GM23338 (cell line): ENCODE measurements around the gene PLEKHG4B. TPM values are rescaled to one million over a fixed set of nuclear protein-coding genes. Genes with fewer than 3 reads are reported as not detected.

Experiments
- ATAC-seq: fragments of 200-7000 bp; cut with Tn5 transposase; 3 replicates; pipeline ENCODE4 v1.9.1; 2020
- DNase-seq: peaks from one replicate; pipeline ENCODE4 v3.0.0-alpha.2; 2015; ENCODE audit warnings: low spot score
- H2AFZ ChIP-seq: fragments of 200-600 bp; sonication (generic); 2 replicates; pipeline ENCODE4 v1.8.0; 2016; ENCODE audit warnings: antibody characterized with exemption, mild to moderate bottlenecking, moderate library complexity
- H3F3A ChIP-seq: fragments of 200-600 bp; sonication (generic); replicated peaks from 2 replicates; pipeline ENCODE4 v1.8.0; 2017; ENCODE audit warnings: antibody characterized with exemption, mixed run types, low read depth
- H3K27ac ChIP-seq: fragments of 200-600 bp; sonication (generic); 2 replicates; pipeline ENCODE4 v1.6.1; 2016; ENCODE audit warnings: low read depth
- H3K27me3 ChIP-seq: fragments of 200-600 bp; sonication (generic); 2 replicates; pipeline ENCODE4 v1.8.0; 2016; ENCODE audit warnings: mild to moderate bottlenecking, mixed run types, moderate library complexity; ENCODE audit not compliant: insufficient read depth
- H3K36me3 ChIP-seq: fragments of 200-600 bp; sonication (generic); 2 replicates; pipeline ENCODE4 v1.8.0; 2016; ENCODE audit warnings: mild to moderate bottlenecking; ENCODE audit not compliant: insufficient read depth
- H3K4me1 ChIP-seq: fragments of 200-600 bp; sonication (generic); 2 replicates; pipeline ENCODE4 v1.8.0; 2016; ENCODE audit warnings: mild to moderate bottlenecking, moderate library complexity; ENCODE audit not compliant: insufficient read depth
- H3K4me2 ChIP-seq: fragments of 200-600 bp; sonication (generic); 2 replicates; pipeline ENCODE4 v1.7.1; 2017; ENCODE audit warnings: mixed run types
- H3K4me3 ChIP-seq: fragments of 200-600 bp; sonication (generic); 2 replicates; pipeline ENCODE4 v1.6.1; 2016; ENCODE audit warnings: mixed run types
- H3K79me2 ChIP-seq: fragments of 200-600 bp; sonication (generic); replicated peaks from 2 replicates; pipeline ENCODE4 v1.8.0; 2017; ENCODE audit warnings: mild to moderate bottlenecking; ENCODE audit not compliant: insufficient read depth
- H3K9me2 ChIP-seq: fragments of 200-600 bp; sonication (generic); 2 replicates; pipeline ENCODE4 v1.8.0; 2017; ENCODE audit not compliant: insufficient read depth
- H4K20me1 ChIP-seq: fragments of 200-600 bp; sonication (generic); replicated peaks from 2 replicates; pipeline ENCODE4 v1.8.0; 2017; ENCODE audit warnings: mild to moderate bottlenecking; ENCODE audit not compliant: insufficient read depth
- H3K27ac Mint-ChIP-seq: 2 replicates; pipeline ENCODE4 v1.8.0; 2020; ENCODE audit warnings: inconsistent platforms, mild to moderate bottlenecking, moderate library complexity, mixed read lengths
- H3K27me3 Mint-ChIP-seq: 3 replicates; pipeline ENCODE4 v1.8.0; 2022; ENCODE audit warnings: low read depth, mild to moderate bottlenecking, moderate library complexity, mixed read lengths, inconsistent platforms; ENCODE audit not compliant: insufficient read depth, poor library complexity
- H3K36me3 Mint-ChIP-seq: 3 replicates; pipeline ENCODE4 v1.8.0; 2021; ENCODE audit warnings: low read depth, mild to moderate bottlenecking, inconsistent platforms, moderate library complexity, mixed read lengths
- H3K4me1 Mint-ChIP-seq: 3 replicates; pipeline ENCODE4 v1.8.0; 2020; ENCODE audit warnings: mild to moderate bottlenecking, inconsistent platforms, mixed read lengths
- H3K4me3 Mint-ChIP-seq: 3 replicates; pipeline ENCODE4 v1.8.0; 2021; ENCODE audit warnings: moderate library complexity, mild to moderate bottlenecking, inconsistent platforms, mixed read lengths
- H3K9me3 Mint-ChIP-seq: 3 replicates; pipeline ENCODE4 v1.8.0; 2020; ENCODE audit warnings: moderate library complexity, mild to moderate bottlenecking, inconsistent platforms, mixed read lengths
- CREB1 ChIP-seq: fragments of 250-450 bp; sonication (Bioruptor Pico); IDR thresholded peaks from 2 replicates; pipeline ENCODE4 v1.5.0; 2020; ENCODE audit warnings: low read depth, mild to moderate bottlenecking, moderate library complexity
- EZH2 ChIP-seq: fragments of 200-600 bp; sonication (generic); IDR thresholded peaks from one replicate; pipeline ENCODE4 v1.8.0; 2017; ENCODE audit warnings: antibody characterized with exemption, mild to moderate bottlenecking, low read depth; ENCODE audit not compliant: unreplicated experiment
- EZH2phosphoT487 ChIP-seq: fragments of 200-600 bp; sonication (generic); IDR thresholded peaks from one replicate; pipeline ENCODE4 v1.8.1; 2018; ENCODE audit warnings: antibody characterized with exemption; ENCODE audit not compliant: unreplicated experiment
- JUNB ChIP-seq: IDR thresholded peaks from one replicate; pipeline ENCODE4 v1.6.1; 2016; ENCODE audit warnings: antibody characterized with exemption; ENCODE audit not compliant: unreplicated experiment
- NANOG ChIP-seq: IDR thresholded peaks from 2 replicates; pipeline ENCODE4 v1.6.1; 2016; ENCODE audit warnings: antibody characterized with exemption, borderline replicate concordance
- POLR2AphosphoS5 ChIP-seq: IDR thresholded peaks from 2 replicates; pipeline ENCODE4 v1.6.1; 2016; ENCODE audit warnings: antibody characterized with exemption, low read depth
- STAT1 ChIP-seq: IDR thresholded peaks from one replicate; pipeline ENCODE4 v1.6.1; 2016; ENCODE audit warnings: antibody characterized with exemption; ENCODE audit not compliant: unreplicated experiment
- ZNF114 ChIP-seq: fragments of 250-450 bp; sonication (Bioruptor Pico); IDR thresholded peaks from 2 replicates; pipeline ENCODE4 v1.5.0; 2020; ENCODE audit warnings: mild to moderate bottlenecking, moderate library complexity
- ZNF331 ChIP-seq: fragments of 250-450 bp; sonication (Bioruptor Pico); IDR thresholded peaks from 2 replicates; pipeline ENCODE4 v1.5.0; 2020; ENCODE audit warnings: low read depth, mild to moderate bottlenecking, moderate library complexity
- polyA plus RNA-seq: library from polyadenylated mRNA; unstranded; fragments of >200 nt; fragmentation: Nextera tagmentation; extraction: Ambion mirVana; gene quantifications from 2 replicates; pipeline ENCODE4 v1.2.1, GENCODE V29; 2016
- total RNA-seq: library from RNA; depleted of rRNA; stranded (reverse); fragments of >200 nt; shearing (Covaris generic); gene quantifications from 2 replicates; pipeline ENCODE4 v1.2.3, GENCODE V29; 2014
- TF ChIP-seq, protein P1 (sequence below): IDR thresholded peaks from 2 replicates; pipeline ENCODE4 v1.6.1; 2016; ENCODE audit warnings: antibody characterized with exemption
- TF ChIP-seq, protein P2 (sequence below): fragments of 250-450 bp; sonication (Bioruptor Pico); IDR thresholded peaks from 2 replicates; pipeline ENCODE4 v1.5.0; 2020; ENCODE audit warnings: mild to moderate bottlenecking, moderate library complexity
- TF ChIP-seq, protein P3 (sequence below), 2 experiments: fragments of 200-600 bp in 1 of 2; sonication (generic) in 1 of 2; conservative IDR thresholded peaks; 2 replicates each; pipeline versions ENCODE4 v1.5.1 to v1.6.1; 2016 to 2017; ENCODE audit warnings: antibody characterized with exemption in 2 of 2, low read depth in 2 of 2, mild to moderate bottlenecking in 2 of 2, moderate library complexity in 1 of 2
- TF ChIP-seq, protein P4 (sequence below): IDR thresholded peaks from one replicate; pipeline ENCODE4 v1.6.1; 2018; ENCODE audit warnings: antibody characterized with exemption; ENCODE audit not compliant: unreplicated experiment

PLEKHG4B gene
- total and polyA plus RNA-seq, 2 experiments from 2014 or later: 33.5 to 54.8 TPM

DNA sequence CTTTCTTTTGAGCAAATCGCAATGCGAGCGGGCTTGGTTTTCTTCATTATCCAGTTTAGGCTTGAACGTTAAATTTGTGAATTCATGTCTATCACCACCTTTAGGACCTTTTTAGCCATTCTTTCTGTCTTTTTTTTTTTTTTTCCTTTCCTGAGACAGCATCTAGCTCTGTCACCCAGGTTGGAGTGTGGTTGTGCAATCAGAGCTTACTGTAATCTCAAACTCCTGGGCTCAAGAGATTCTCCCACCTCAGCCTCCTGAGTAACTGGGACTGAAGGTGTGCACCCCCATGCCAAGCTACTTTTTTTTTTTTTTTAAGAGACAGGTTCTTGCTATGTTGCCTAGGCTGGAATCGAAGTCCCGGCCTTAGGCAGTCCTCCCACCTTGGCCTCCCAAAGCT lies 60.1 kb downstream of the PLEKHG4B start:
- Histone ChIP-seq H3K27me3 (no peaks in the 10 kb centered on the region), H2AFZ (no peak overlapping the region), H3K4me1 (no peaks in the 10 kb centered on the region), H3K4me3 (no peak overlapping the region), H3K36me3 (peaks cover 36% of the 10 kb centered on the region; the same call in 1 of the 2 replicates), H3K79me2 (no peaks in the 10 kb centered on the region), H3K27ac (no peak overlapping the region), H3F3A (no peaks in the 10 kb centered on the region), H3K4me2 (no peak overlapping the region), H4K20me1 (peaks cover 9% of the 10 kb centered on the region), H3K9me2 (no peaks in the 10 kb centered on the region)
- Mint-ChIP-seq H3K27me3 (peaks cover 6% of the 10 kb centered on the region), H3K36me3 (peaks cover 79% of the 10 kb centered on the region), H3K4me3 (no peak overlapping the region), H3K4me1 (peaks cover 7% of the 10 kb centered on the region), H3K27ac (no peak overlapping the region), H3K9me3 (peaks cover 13% of the 10 kb centered on the region)
- no peak for TF ChIP-seq EZH2
- TF ChIP-seq, protein P1, sequence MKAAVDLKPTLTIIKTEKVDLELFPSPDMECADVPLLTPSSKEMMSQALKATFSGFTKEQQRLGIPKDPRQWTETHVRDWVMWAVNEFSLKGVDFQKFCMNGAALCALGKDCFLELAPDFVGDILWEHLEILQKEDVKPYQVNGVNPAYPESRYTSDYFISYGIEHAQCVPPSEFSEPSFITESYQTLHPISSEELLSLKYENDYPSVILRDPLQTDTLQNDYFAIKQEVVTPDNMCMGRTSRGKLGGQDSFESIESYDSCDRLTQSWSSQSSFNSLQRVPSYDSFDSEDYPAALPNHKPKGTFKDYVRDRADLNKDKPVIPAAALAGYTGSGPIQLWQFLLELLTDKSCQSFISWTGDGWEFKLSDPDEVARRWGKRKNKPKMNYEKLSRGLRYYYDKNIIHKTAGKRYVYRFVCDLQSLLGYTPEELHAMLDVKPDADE: no peak
- TF ChIP-seq, protein P2, sequence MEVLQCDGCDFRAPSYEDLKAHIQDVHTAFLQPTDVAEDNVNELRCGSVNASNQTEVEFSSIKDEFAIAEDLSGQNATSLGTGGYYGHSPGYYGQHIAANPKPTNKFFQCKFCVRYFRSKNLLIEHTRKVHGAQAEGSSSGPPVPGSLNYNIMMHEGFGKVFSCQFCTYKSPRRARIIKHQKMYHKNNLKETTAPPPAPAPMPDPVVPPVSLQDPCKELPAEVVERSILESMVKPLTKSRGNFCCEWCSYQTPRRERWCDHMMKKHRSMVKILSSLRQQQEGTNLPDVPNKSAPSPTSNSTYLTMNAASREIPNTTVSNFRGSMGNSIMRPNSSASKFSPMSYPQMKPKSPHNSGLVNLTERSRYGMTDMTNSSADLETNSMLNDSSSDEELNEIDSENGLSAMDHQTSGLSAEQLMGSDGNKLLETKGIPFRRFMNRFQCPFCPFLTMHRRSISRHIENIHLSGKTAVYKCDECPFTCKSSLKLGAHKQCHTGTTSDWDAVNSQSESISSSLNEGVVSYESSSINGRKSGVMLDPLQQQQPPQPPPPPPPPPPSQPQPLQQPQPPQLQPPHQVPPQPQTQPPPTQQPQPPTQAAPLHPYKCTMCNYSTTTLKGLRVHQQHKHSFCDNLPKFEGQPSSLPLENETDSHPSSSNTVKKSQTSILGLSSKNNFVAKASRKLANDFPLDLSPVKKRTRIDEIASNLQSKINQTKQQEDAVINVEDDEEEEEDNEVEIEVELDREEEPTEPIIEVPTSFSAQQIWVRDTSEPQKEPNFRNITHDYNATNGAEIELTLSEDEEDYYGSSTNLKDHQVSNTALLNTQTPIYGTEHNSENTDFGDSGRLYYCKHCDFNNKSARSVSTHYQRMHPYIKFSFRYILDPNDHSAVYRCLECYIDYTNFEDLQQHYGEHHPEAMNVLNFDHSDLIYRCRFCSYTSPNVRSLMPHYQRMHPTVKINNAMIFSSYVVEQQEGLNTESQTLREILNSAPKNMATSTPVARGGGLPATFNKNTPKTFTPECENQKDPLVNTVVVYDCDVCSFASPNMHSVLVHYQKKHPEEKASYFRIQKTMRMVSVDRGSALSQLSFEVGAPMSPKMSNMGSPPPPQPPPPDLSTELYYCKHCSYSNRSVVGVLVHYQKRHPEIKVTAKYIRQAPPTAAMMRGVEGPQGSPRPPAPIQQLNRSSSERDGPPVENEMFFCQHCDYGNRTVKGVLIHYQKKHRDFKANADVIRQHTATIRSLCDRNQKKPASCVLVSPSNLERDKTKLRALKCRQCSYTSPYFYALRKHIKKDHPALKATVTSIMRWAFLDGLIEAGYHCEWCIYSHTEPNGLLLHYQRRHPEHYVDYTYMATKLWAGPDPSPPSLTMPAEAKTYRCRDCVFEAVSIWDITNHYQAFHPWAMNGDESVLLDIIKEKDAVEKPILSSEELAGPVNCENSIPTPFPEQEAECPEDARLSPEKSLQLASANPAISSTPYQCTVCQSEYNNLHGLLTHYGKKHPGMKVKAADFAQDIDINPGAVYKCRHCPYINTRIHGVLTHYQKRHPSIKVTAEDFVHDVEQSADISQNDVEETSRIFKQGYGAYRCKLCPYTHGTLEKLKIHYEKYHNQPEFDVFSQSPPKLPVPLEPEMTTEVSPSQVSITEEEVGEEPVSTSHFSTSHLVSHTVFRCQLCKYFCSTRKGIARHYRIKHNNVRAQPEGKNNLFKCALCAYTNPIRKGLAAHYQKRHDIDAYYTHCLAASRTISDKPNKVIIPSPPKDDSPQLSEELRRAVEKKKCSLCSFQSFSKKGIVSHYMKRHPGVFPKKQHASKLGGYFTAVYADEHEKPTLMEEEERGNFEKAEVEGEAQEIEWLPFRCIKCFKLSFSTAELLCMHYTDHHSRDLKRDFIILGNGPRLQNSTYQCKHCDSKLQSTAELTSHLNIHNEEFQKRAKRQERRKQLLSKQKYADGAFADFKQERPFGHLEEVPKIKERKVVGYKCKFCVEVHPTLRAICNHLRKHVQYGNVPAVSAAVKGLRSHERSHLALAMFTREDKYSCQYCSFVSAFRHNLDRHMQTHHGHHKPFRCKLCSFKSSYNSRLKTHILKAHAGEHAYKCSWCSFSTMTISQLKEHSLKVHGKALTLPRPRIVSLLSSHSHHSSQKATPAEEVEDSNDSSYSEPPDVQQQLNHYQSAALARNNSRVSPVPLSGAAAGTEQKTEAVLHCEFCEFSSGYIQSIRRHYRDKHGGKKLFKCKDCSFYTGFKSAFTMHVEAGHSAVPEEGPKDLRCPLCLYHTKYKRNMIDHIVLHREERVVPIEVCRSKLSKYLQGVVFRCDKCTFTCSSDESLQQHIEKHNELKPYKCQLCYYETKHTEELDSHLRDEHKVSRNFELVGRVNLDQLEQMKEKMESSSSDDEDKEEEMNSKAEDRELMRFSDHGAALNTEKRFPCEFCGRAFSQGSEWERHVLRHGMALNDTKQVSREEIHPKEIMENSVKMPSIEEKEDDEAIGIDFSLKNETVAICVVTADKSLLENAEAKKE (CRISPR knock-in tag): no peak
- no peak for TF ChIP-seq STAT1
- TF ChIP-seq POLR2AphosphoS5: no peak
- TF ChIP-seq, protein P3, sequence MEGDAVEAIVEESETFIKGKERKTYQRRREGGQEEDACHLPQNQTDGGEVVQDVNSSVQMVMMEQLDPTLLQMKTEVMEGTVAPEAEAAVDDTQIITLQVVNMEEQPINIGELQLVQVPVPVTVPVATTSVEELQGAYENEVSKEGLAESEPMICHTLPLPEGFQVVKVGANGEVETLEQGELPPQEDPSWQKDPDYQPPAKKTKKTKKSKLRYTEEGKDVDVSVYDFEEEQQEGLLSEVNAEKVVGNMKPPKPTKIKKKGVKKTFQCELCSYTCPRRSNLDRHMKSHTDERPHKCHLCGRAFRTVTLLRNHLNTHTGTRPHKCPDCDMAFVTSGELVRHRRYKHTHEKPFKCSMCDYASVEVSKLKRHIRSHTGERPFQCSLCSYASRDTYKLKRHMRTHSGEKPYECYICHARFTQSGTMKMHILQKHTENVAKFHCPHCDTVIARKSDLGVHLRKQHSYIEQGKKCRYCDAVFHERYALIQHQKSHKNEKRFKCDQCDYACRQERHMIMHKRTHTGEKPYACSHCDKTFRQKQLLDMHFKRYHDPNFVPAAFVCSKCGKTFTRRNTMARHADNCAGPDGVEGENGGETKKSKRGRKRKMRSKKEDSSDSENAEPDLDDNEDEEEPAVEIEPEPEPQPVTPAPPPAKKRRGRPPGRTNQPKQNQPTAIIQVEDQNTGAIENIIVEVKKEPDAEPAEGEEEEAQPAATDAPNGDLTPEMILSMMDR (conservative IDR thresholded peaks at IDR 0.05; ENCODE audit: low read depth in 2 of 2): no peak
- no peak for TF ChIP-seq NANOG
- no peak for TF ChIP-seq CREB1
- no peak for TF ChIP-seq EZH2phosphoT487
- no peak for TF ChIP-seq ZNF114 (CRISPR knock-in tag)
- TF ChIP-seq ZNF331: no peak
- no peak for TF ChIP-seq JUNB
- TF ChIP-seq, protein P4, sequence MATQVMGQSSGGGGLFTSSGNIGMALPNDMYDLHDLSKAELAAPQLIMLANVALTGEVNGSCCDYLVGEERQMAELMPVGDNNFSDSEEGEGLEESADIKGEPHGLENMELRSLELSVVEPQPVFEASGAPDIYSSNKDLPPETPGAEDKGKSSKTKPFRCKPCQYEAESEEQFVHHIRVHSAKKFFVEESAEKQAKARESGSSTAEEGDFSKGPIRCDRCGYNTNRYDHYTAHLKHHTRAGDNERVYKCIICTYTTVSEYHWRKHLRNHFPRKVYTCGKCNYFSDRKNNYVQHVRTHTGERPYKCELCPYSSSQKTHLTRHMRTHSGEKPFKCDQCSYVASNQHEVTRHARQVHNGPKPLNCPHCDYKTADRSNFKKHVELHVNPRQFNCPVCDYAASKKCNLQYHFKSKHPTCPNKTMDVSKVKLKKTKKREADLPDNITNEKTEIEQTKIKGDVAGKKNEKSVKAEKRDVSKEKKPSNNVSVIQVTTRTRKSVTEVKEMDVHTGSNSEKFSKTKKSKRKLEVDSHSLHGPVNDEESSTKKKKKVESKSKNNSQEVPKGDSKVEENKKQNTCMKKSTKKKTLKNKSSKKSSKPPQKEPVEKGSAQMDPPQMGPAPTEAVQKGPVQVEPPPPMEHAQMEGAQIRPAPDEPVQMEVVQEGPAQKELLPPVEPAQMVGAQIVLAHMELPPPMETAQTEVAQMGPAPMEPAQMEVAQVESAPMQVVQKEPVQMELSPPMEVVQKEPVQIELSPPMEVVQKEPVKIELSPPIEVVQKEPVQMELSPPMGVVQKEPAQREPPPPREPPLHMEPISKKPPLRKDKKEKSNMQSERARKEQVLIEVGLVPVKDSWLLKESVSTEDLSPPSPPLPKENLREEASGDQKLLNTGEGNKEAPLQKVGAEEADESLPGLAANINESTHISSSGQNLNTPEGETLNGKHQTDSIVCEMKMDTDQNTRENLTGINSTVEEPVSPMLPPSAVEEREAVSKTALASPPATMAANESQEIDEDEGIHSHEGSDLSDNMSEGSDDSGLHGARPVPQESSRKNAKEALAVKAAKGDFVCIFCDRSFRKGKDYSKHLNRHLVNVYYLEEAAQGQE: no peak
- ATAC-seq: no peak
- DNase-seq: no peak
